HEK293 (cell line): ENCODE results near the gene LRRFIP1.

Experiments
- CTCF ChIA-PET: fragments of 350-600 bp; formaldehyde crosslinking; extraction: SDS; loops from one replicate; lab custom pipeline; 2021; ENCODE audit warnings: antibody characterized with exemption; lab: Yijun Ruan, JAX
- POLR2A ChIA-PET: fragments of 300-600 bp; formaldehyde crosslinking; extraction: SDS; loops from one replicate; lab custom pipeline; 2020; ENCODE audit warnings: antibody characterized with exemption, inconsistent platforms; lab: Yijun Ruan, JAX
- H3K27ac ChIP-seq: fragments of 200-500 bp; sonication (Bioruptor generic); 2 replicates; pipeline ENCODE4 v1.5.1; 2014; ENCODE audit warnings: low read depth, low read length, control low read depth, inconsistent platforms; ENCODE audit errors: extremely low read depth
- H3K36me3 ChIP-seq, 2 experiments: fragments of 200-500 bp in 1 of 2; sonication (Bioruptor generic) in 1 of 2; 1 replicate in 1 of 2; 2 replicates in 1 of 2; pipeline ENCODE4 v1.5.1; 2014 to 2017; ENCODE audit warnings: inconsistent platforms in 2 of 2, low read length in 2 of 2; ENCODE audit not compliant: control insufficient read depth in 2 of 2, insufficient read depth in 1 of 2
- H3K4me1 ChIP-seq: fragments of 200-500 bp; sonication (Bioruptor generic); 2 replicates; pipeline ENCODE4 v1.5.1; 2014; ENCODE audit warnings: mild to moderate bottlenecking, low read length, inconsistent platforms; ENCODE audit not compliant: control insufficient read depth, insufficient read depth
- H3K4me3 ChIP-seq: 2 replicates; pipeline ENCODE4 v1.5.1; 2011; ENCODE audit warnings: low read depth, mild to moderate bottlenecking, control low read depth, low read length, moderate library complexity
- H3K9me3 ChIP-seq: fragments of 200-500 bp; sonication (Bioruptor generic); 2 replicates; pipeline ENCODE4 v1.5.1; 2014; ENCODE audit warnings: low read depth, low read length, inconsistent platforms; ENCODE audit not compliant: control insufficient read depth, insufficient read depth
- EGR2 ChIP-seq: fragments of 450-650 bp; formaldehyde crosslinking; IDR thresholded peaks from 2 replicates; pipeline ENCODE4 v1.5.1; 2016; ENCODE audit warnings: low read depth, missing biosample characterization, missing genetic modification characterization
- SP2 ChIP-seq: fragments of 450-650 bp; formaldehyde crosslinking; IDR thresholded peaks from 2 replicates; pipeline ENCODE4 v1.5.1; 2016; ENCODE audit warnings: missing biosample characterization, missing genetic modification characterization
- TCF7L2 ChIP-seq: IDR thresholded peaks from 2 replicates; pipeline ENCODE4 v1.6.1; 2011; ENCODE audit warnings: low read depth, mild to moderate bottlenecking, inconsistent platforms, low read length, moderate library complexity, borderline replicate concordance
- TRIM28 ChIP-seq: IDR thresholded peaks from 2 replicates; pipeline ENCODE4 v1.6.1; 2011; ENCODE audit warnings: low read length, control low read depth, borderline replicate concordance
- ZBTB48 ChIP-seq: fragments of 450-650 bp; formaldehyde crosslinking; IDR thresholded peaks from 2 replicates; pipeline ENCODE4 v1.5.1; 2016; ENCODE audit warnings: missing biosample characterization, missing genetic modification characterization
- ZNF132 ChIP-seq: fragments of 450-650 bp; formaldehyde crosslinking; IDR thresholded peaks from 2 replicates; pipeline ENCODE4 v1.5.1; 2017; ENCODE audit warnings: missing biosample characterization, missing genetic modification characterization, borderline replicate concordance
- ZNF140 ChIP-seq: fragments of 450-650 bp; formaldehyde crosslinking; IDR thresholded peaks from 2 replicates; pipeline ENCODE4 v1.5.1; 2016; ENCODE audit warnings: missing biosample characterization, missing genetic modification characterization
- ZNF155 ChIP-seq: fragments of 450-650 bp; formaldehyde crosslinking; IDR thresholded peaks from 2 replicates; pipeline ENCODE4 v1.5.1; 2016; ENCODE audit warnings: missing biosample characterization, missing genetic modification characterization
- ZNF169 ChIP-seq: fragments of 450-650 bp; formaldehyde crosslinking; IDR thresholded peaks from 2 replicates; pipeline ENCODE4 v1.5.1; 2016; ENCODE audit warnings: missing biosample characterization, missing genetic modification characterization
- ZNF202 ChIP-seq: fragments of 450-650 bp; formaldehyde crosslinking; IDR thresholded peaks from 2 replicates; pipeline ENCODE4 v1.5.1; 2016; ENCODE audit warnings: missing biosample characterization, missing genetic modification characterization, borderline replicate concordance
- ZNF211 ChIP-seq: fragments of 450-650 bp; formaldehyde crosslinking; IDR thresholded peaks from 2 replicates; pipeline ENCODE4 v1.5.1; 2016; ENCODE audit warnings: low read depth, missing biosample characterization, missing genetic modification characterization
- ZNF311 ChIP-seq: fragments of 450-650 bp; formaldehyde crosslinking; IDR thresholded peaks from 2 replicates; pipeline ENCODE4 v1.5.1; 2017; ENCODE audit warnings: missing biosample characterization, missing genetic modification characterization, borderline replicate concordance
- ZNF366 ChIP-seq: fragments of 450-650 bp; formaldehyde crosslinking; conservative IDR thresholded peaks from 2 replicates; pipeline ENCODE4 v1.5.1; 2016; ENCODE audit warnings: missing biosample characterization, missing genetic modification characterization
- ZNF426 ChIP-seq: fragments of 450-650 bp; formaldehyde crosslinking; IDR thresholded peaks from 2 replicates; pipeline ENCODE4 v1.5.1; 2017; ENCODE audit warnings: missing biosample characterization, missing genetic modification characterization, mild to moderate bottlenecking, inconsistent platforms, moderate library complexity
- ZNF433 ChIP-seq: fragments of 450-650 bp; formaldehyde crosslinking; IDR thresholded peaks from 2 replicates; pipeline ENCODE4 v1.5.1; 2016; ENCODE audit warnings: missing biosample characterization, missing genetic modification characterization, low read depth
- ZNF530 ChIP-seq: fragments of 450-650 bp; formaldehyde crosslinking; IDR thresholded peaks from 2 replicates; pipeline ENCODE4 v1.5.1; 2016; ENCODE audit warnings: low read depth, missing biosample characterization, missing genetic modification characterization
- ZNF544 ChIP-seq: fragments of 450-650 bp; formaldehyde crosslinking; IDR thresholded peaks from 2 replicates; pipeline ENCODE4 v1.5.0; 2017; ENCODE audit warnings: missing biosample characterization, missing genetic modification characterization
- ZNF660 ChIP-seq: fragments of 450-650 bp; IDR thresholded peaks from 2 replicates; pipeline ENCODE4 v1.5.1; 2018; ENCODE audit warnings: missing biosample characterization, mild to moderate bottlenecking, missing genetic modification characterization
- ZNF76 ChIP-seq: fragments of 450-650 bp; formaldehyde crosslinking; IDR thresholded peaks from 2 replicates; pipeline ENCODE4; 2016; ENCODE audit warnings: low read depth, missing biosample characterization, missing genetic modification characterization, borderline replicate concordance
- ZNF837 ChIP-seq: fragments of 450-650 bp; formaldehyde crosslinking; IDR thresholded peaks from 2 replicates; pipeline ENCODE4 v1.5.1; 2016; ENCODE audit warnings: missing biosample characterization, missing genetic modification characterization
- ZXDB ChIP-seq: fragments of 450-650 bp; formaldehyde crosslinking; IDR thresholded peaks from 2 replicates; pipeline ENCODE4 v1.5.1; 2016; ENCODE audit warnings: missing biosample characterization, missing genetic modification characterization
- TF ChIP-seq, protein P1 (sequence below): fragments of 450-650 bp; formaldehyde crosslinking; IDR thresholded peaks from 2 replicates; pipeline ENCODE4 v1.5.1; 2016; ENCODE audit warnings: missing biosample characterization, missing genetic modification characterization, borderline replicate concordance
- TF ChIP-seq, protein P2 (sequence below): fragments of 450-650 bp; formaldehyde crosslinking; IDR thresholded peaks from 2 replicates; pipeline ENCODE4 v1.5.1; 2016; ENCODE audit warnings: missing biosample characterization, missing genetic modification characterization, low read depth
- TF ChIP-seq, protein P3 (sequence below): fragments of 450-650 bp; formaldehyde crosslinking; IDR thresholded peaks from 2 replicates; pipeline ENCODE4 v1.5.1; 2016; ENCODE audit warnings: missing biosample characterization, missing genetic modification characterization
- TF ChIP-seq, protein P4 (sequence below): fragments of 450-650 bp; formaldehyde crosslinking; IDR thresholded peaks from 2 replicates; pipeline ENCODE4 v1.5.1; 2017; ENCODE audit warnings: missing biosample characterization, mild to moderate bottlenecking, missing genetic modification characterization, moderate library complexity
- TF ChIP-seq, protein P5 (sequence below): fragments of 450-650 bp; formaldehyde crosslinking; IDR thresholded peaks from 2 replicates; pipeline ENCODE4 v1.5.0; 2017; ENCODE audit warnings: missing biosample characterization, missing genetic modification characterization, borderline replicate concordance
- TF ChIP-seq, protein P6 (sequence below): fragments of 450-650 bp; formaldehyde crosslinking; IDR thresholded peaks from 2 replicates; pipeline ENCODE4; 2016; ENCODE audit warnings: missing biosample characterization, missing genetic modification characterization

Gene LRRFIP1

DNA sequence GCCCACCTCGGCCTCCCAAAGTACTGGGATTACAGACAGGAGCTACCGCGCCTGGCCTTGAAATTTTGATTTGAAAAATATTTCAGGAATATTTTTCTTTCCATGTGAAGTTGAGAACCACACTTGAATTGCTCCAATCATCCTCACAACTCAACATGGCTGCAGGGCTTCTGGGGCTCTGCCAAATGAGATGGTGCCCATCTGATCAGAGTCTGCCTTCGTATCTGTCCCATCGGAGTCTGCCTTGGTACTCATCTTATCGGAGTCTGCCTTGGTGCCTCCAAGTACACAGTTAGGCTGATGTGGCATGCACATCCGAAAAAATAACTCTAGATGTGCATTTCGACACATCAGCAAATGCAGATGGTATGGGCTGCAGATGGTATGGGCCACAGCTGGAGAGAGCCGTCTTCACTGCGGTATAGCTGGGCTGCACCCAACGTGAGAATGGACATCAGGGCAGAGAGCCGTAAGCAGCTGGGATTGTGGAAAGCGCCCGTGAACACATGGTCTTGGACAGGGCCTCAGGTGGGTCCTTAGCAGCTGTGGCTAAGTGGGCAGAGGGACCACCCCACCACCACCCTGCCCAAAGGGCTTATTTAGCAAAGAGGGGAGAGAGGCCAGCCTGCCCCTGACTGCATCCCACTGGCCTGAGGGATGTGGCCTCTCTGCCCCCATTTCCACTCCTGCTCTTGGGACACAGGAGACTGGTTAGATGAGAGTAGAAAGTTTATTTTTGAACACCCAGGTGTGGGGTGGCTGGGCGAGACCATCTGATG lies 119.1 kb downstream of the LRRFIP1 start (continued):
- TF ChIP-seq, protein P1, sequence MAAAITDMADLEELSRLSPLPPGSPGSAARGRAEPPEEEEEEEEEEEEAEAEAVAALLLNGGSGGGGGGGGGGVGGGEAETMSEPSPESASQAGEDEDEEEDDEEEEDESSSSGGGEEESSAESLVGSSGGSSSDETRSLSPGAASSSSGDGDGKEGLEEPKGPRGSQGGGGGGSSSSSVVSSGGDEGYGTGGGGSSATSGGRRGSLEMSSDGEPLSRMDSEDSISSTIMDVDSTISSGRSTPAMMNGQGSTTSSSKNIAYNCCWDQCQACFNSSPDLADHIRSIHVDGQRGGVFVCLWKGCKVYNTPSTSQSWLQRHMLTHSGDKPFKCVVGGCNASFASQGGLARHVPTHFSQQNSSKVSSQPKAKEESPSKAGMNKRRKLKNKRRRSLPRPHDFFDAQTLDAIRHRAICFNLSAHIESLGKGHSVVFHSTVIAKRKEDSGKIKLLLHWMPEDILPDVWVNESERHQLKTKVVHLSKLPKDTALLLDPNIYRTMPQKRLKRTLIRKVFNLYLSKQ (tag by site-specific recombination) = no peak
- TF ChIP-seq, protein P2, sequence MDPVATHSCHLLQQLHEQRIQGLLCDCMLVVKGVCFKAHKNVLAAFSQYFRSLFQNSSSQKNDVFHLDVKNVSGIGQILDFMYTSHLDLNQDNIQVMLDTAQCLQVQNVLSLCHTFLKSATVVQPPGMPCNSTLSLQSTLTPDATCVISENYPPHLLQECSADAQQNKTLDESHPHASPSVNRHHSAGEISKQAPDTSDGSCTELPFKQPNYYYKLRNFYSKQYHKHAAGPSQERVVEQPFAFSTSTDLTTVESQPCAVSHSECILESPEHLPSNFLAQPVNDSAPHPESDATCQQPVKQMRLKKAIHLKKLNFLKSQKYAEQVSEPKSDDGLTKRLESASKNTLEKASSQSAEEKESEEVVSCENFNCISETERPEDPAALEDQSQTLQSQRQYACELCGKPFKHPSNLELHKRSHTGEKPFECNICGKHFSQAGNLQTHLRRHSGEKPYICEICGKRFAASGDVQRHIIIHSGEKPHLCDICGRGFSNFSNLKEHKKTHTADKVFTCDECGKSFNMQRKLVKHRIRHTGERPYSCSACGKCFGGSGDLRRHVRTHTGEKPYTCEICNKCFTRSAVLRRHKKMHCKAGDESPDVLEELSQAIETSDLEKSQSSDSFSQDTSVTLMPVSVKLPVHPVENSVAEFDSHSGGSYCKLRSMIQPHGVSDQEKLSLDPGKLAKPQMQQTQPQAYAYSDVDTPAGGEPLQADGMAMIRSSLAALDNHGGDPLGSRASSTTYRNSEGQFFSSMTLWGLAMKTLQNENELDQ = no peak
- TF ChIP-seq, protein P3, sequence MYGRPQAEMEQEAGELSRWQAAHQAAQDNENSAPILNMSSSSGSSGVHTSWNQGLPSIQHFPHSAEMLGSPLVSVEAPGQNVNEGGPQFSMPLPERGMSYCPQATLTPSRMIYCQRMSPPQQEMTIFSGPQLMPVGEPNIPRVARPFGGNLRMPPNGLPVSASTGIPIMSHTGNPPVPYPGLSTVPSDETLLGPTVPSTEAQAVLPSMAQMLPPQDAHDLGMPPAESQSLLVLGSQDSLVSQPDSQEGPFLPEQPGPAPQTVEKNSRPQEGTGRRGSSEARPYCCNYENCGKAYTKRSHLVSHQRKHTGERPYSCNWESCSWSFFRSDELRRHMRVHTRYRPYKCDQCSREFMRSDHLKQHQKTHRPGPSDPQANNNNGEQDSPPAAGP (tag by site-specific recombination) = no peak
- TF ChIP-seq, protein P4, sequence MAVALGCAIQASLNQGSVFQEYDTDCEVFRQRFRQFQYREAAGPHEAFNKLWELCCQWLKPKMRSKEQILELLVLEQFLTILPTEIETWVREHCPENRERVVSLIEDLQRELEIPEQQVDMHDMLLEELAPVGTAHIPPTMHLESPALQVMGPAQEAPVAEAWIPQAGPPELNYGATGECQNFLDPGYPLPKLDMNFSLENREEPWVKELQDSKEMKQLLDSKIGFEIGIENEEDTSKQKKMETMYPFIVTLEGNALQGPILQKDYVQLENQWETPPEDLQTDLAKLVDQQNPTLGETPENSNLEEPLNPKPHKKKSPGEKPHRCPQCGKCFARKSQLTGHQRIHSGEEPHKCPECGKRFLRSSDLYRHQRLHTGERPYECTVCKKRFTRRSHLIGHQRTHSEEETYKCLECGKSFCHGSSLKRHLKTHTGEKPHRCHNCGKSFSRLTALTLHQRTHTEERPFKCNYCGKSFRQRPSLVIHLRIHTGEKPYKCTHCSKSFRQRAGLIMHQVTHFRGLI (tag by site-specific recombination) = no peak
- TF ChIP-seq ZNF530 = no peak
- no peak for TF ChIP-seq ZNF366 (tag by site-specific recombination)
- TF ChIP-seq TCF7L2 = no peak
- TF ChIP-seq ZNF311 = no peak
- no peak for TF ChIP-seq SP2 (tag by site-specific recombination)
- no peak for TF ChIP-seq TRIM28
- TF ChIP-seq ZBTB48 (tag by site-specific recombination) = no peak

DNA sequence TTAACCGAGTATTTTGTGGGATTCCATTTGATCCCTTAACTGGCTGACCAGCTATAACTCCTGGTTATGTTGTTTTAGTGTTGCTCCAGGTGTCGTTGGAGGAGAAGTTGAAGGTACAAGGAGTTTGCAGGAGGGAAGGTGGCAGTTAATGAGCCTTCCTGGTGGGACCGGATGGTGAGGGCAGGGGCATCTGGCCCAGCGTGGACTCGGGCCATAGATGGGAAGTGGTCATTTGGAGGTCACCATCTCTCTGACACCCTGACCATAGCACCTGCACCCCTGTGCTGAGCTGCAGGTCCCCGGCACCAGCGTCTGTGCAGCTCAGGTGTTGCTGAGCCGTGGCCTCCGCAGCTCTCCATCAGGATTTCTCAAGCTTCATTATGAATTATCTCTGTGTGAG lies 119.8 kb downstream of the LRRFIP1 start:
- no peak overlapping the region for H3K4me3 ChIP-seq
- CTCF ChIA-PET = interaction anchor here (0.6 to 7.0 kb wide), 7 partner anchors 13 to 460 kb away, joined by 3 to 110 read pairs (median 3); no protein-coding TSS in a partner anchor
- H3K4me1 ChIP-seq = peaks cover 6% of the 10 kb centered on the region; the same call in 1 of the 2 replicates
- no peak overlapping the region for H3K27ac ChIP-seq
- H3K9me3 ChIP-seq = no peaks in the 10 kb centered on the region
- H3K36me3 ChIP-seq = peaks cover 0 to 33% of the 10 kb centered on the region in 2 experiments; a peak in 1 of 3 replicates
- POLR2A ChIA-PET = no interaction called here
- no peak for TF ChIP-seq ZNF132
- no peak for TF ChIP-seq ZNF433 (tag by site-specific recombination)
- TF ChIP-seq, protein P5, sequence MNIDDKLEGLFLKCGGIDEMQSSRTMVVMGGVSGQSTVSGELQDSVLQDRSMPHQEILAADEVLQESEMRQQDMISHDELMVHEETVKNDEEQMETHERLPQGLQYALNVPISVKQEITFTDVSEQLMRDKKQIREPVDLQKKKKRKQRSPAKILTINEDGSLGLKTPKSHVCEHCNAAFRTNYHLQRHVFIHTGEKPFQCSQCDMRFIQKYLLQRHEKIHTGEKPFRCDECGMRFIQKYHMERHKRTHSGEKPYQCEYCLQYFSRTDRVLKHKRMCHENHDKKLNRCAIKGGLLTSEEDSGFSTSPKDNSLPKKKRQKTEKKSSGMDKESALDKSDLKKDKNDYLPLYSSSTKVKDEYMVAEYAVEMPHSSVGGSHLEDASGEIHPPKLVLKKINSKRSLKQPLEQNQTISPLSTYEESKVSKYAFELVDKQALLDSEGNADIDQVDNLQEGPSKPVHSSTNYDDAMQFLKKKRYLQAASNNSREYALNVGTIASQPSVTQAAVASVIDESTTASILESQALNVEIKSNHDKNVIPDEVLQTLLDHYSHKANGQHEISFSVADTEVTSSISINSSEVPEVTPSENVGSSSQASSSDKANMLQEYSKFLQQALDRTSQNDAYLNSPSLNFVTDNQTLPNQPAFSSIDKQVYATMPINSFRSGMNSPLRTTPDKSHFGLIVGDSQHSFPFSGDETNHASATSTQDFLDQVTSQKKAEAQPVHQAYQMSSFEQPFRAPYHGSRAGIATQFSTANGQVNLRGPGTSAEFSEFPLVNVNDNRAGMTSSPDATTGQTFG (tag by site-specific recombination) = no peak
- TF ChIP-seq, protein P6, sequence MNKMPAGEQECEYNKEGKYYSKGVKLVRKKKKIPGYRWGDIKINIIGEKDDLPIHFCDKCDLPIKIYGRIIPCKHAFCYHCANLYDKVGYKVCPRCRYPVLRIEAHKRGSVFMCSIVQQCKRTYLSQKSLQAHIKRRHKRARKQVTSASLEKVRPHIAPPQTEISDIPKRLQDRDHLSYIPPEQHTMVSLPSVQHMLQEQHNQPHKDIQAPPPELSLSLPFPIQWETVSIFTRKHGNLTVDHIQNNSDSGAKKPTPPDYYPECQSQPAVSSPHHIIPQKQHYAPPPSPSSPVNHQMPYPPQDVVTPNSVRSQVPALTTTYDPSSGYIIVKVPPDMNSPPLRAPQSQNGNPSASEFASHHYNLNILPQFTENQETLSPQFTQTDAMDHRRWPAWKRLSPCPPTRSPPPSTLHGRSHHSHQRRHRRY (tag by site-specific recombination) = no peak
- no peak for TF ChIP-seq ZNF366 (tag by site-specific recombination)
- no peak for TF ChIP-seq ZNF426
- TF ChIP-seq ZNF660 (tag by site-specific recombination) = no peak
- TF ChIP-seq ZNF140 (tag by site-specific recombination) = no peak
- no peak for TF ChIP-seq ZNF202 (tag by site-specific recombination)
- TF ChIP-seq ZNF837 (tag by site-specific recombination) = no peak
- TF ChIP-seq ZXDB (tag by site-specific recombination) = no peak
- TF ChIP-seq ZNF169 (tag by site-specific recombination) = no peak
- no peak for TF ChIP-seq ZNF155
- TF ChIP-seq ZNF76 (tag by site-specific recombination) = no peak
- TF ChIP-seq ZNF211 (tag by site-specific recombination) = no peak
- TF ChIP-seq EGR2 (tag by site-specific recombination) = no peak
- no peak for TF ChIP-seq ZNF544 (tag by site-specific recombination)
